Vagina (tissue), 2 donors: ENCODE results near the gene BCAT1.

ENCODE experiments used
- CTCF ChIP-seq, 3 experiments: fragments of 450-650 bp in 2 of 3; fragments of 200-600 bp in 1 of 3; sonication (generic) in 1 of 3; IDR thresholded peaks; one replicate each; pipeline ENCODE4 v1.5.1; 2017 to 2019; ENCODE audit warnings: antibody characterized with exemption in 3 of 3, mild to moderate bottlenecking in 2 of 3, moderate library complexity in 2 of 3
- POLR2A ChIP-seq, 2 donors: fragments of 450-650 bp; IDR thresholded peaks; one replicate each; pipeline ENCODE4 v1.6.1; 2017; ENCODE audit warnings: antibody characterized with exemption in 2 of 2, mild to moderate bottlenecking in 2 of 2, moderate library complexity in 2 of 2
- POLR2AphosphoS5 ChIP-seq, 2 donors: sonication (generic); formaldehyde crosslinking; IDR thresholded peaks; one replicate each; pipeline ENCODE4 v1.9.0; 2017; ENCODE audit warnings: antibody characterized with exemption in 2 of 2, mild to moderate bottlenecking in 2 of 2, low read depth in 1 of 2; ENCODE audit not compliant: insufficient read depth in 1 of 2

- TF ChIP-seq POLR2A (IDR thresholded peaks at IDR 0.05), result no peak
- no peak for TF ChIP-seq CTCF (IDR thresholded peaks at IDR 0.05)
- no peak for TF ChIP-seq POLR2AphosphoS5 (IDR thresholded peaks at IDR 0.05; ENCODE audit: insufficient read depth in 1 of 2, low read depth in 1 of 2)
These were observed 3.1 kb downstream of the BCAT1 start for GRCh38 chr12:24945845-24946244.
